ENCODE data around the gene HTT.

Gene HTT

DNA sequence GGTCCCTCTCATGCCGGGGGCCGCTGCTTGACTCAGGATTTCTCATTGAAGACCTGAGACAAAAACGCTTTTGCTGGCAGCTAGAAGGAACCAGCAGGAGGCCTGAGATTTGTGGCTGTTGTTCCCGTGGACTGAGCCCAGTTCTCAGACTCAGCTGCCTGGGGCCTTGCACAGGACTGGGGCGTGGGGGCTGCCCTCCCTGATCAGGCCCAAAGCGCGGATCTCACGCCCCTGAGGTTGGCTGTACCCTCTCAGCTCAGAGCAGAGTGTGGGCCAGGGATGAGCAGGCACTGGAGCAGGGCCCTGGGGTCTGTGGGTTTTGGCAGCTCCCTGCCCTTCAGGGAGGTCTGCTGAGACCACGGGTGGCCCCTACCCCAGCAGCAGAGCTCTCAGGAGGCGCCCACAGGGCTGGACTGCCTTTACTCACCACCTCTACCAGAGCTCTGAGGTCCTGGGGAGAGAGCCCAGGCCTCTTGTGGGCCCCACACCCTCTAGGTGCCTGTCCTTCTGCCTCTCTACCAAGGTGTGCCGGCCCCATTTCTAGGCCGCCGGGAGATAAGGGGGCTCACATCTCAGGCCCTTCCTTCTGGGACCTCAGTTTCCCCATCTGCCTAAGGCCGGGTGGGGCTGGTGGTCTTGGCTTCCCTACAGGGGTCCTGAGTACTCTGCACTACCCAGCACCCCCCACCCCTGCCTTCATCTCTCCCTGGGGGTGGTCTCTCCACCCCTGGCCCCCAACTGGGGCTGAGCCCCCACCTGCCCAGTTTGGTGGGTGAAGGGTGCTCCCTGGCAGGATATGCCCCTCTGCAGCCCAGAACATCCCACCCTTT lies 180.0 kb downstream of the HTT start:
- DNase-seq, result peak; percentile 20

DNA sequence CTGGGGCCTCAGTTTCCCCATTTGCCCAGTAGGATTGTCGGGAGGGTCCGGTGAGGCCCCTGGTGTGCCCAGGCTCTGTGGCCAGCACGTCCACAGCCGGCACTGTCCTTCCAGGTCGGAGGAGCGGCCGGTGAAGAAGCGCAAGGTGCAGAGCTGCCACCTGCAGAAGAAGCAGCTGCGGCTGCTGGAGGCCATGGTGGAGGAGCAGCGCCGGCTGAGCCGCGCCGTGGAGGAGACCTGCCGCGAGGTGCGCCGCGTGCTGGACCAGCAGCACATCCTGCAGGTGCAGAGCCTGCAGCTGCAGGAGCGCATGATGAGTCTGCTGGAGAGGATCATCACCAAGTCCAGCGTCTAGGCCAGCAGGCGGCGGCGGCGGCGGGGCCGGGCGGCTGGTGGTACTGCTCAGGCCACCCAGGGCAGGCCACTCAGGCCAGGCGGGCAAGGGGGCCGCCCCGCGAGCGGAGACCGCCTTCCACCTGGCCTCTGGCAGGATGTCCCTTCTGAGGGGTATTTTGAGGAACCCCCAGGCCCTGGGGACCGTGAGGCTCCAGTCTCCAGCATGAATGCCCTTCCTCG lies 181.2 kb downstream of the HTT start:
- peak; percentile 18 for DNase-seq

DNA sequence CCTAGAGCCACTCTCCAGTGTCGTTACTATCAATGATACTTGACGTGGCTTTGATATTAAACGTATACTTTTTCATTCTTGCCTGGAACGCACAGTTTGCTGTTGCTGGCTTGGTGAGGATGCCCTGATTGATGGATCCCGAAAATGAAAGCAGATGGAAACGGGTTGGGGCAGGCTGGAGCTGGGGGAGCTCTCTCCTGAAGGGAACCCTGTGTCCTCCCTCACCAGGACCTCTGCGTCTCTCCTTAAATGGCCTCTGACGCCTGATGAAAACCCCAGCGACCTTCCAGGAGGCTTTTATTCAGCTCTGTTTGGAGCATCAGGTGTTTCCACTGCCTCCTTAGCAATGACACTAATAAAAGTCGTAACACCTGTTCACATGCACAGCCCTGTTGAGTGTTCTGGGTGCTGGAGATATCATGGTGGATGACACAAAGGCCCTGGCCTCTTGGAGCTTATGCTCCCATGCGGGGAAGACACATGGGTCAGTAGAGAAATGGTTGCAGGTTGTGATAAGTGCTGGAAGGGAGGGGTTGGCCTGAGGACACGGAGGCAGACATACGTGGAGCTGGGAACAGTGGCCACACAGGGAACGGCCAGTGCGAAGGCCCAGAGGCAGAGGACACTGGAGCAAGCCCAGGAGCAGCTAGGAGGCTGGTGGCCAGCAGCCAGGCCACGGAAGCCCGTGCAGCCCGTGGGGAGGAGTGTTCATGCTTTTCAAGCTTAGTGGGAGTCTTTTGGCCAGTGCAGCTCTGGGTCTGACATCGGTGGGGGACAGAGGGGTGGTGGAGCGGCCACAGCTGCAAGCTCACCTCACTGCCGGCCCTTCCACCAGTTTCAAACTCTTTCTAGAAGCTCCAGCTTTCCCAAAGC lies 182.0 kb downstream of the HTT start:
- DNase-seq, result peak; percentile 22

DNA sequence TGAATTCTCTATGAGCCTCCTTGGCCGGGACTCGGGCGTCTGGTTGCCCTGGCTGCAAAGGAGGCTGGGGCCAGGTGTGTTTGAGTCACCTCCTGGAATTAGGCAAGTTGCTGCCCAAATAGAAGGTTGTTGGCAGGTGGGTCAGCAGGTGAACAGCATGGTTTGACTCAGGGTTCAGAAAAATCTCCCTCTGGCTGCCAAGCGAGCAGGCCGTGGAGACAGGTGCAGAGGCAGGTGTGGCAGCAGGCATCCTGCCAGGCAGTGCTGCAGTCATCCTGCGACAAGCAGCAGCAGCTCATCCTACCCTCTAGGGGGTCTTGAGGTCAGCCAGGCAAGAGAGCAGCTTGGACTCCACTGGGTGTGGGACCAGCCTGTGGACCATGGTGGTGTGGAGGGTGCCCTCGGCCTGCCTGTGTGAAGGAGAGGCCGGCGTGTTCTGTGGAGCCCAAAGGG lies 182.6 kb downstream of the HTT start:
- DNase-seq, result peak; percentile 18

DNA sequence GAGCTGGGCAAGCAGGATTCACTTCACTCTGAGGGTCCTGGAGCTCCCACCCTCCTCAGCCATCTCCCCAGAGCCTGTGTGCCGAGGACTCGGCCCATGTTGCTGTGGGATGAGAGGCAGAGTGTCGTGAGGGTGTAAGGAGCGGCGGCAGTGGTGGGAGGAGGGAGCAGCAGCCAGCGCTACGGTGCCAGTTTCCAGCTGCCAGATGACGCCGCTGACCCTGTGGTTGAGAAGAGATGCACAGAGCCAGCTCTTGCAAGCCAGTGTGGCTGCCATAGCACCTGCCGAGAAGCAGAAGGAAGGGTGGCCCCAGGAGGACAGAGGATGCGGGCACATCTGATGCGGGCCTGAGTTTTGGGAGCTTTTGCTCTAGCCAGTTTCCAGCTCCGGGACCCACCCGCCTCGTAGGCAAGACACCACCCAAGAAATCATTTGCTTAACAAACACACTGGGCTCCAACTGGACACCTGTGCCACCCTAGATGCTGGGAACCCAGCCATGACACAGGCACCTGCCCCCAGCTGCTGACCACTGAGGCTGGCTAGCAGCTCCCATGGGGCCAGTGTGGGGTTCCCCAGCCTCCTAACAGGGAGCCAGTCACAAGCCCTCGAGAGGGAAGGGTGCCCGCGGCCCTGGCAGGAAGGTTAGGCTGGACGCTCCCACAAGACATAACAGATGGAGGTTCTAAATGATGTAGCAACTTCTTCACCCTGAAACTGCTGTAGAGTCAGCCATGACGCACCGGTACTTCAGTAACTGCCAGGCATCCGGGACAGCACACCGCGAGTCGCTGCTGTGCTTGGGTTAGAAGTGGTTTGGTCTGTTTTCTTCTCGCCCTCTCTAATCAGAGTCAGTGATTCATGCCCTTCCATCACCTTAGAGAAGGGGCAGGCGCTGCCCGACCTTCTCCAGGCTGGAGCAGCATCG lies 183.3 kb downstream of the HTT start:
- no peak for DNase-seq

DNA sequence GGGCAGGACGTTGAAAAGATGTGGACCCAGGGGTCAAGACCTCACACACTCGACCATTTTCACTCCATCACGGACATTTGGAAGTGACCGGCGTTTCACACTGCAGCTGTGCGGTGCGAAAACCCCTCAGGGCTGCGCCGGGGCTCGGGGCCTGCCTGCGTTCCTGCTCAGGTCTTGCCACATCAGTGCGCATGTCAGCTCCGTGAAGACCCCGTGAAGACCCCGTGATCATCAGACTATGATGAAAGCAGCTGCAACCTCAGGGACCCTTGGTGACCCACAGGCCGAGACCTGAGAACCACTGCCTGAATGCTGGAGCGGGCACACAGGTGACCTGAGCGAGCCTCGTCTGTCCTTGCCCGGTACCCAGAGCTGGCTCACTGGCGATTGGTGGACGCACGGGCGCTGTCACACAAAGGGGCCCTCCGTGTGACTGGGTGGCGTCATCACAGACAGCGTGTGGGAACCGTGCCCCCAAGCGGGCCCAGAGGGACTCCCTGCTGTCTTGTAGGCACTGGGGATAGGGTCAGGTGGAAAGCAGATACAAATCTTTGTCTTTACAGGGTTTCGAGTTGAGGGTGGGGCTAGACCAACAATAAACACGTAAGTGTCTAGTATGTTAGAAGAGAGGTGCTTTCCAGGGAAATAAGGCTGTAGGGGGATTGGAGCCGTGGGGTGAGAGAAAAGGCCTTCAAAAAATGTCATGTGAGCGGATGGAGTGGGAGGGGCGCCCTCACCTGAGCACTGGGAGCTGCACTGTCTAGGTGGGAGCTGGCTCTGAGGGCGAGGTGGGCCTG lies 187.1 kb downstream of the HTT start:
- DNase-seq, result peak; percentile 21

DNA sequence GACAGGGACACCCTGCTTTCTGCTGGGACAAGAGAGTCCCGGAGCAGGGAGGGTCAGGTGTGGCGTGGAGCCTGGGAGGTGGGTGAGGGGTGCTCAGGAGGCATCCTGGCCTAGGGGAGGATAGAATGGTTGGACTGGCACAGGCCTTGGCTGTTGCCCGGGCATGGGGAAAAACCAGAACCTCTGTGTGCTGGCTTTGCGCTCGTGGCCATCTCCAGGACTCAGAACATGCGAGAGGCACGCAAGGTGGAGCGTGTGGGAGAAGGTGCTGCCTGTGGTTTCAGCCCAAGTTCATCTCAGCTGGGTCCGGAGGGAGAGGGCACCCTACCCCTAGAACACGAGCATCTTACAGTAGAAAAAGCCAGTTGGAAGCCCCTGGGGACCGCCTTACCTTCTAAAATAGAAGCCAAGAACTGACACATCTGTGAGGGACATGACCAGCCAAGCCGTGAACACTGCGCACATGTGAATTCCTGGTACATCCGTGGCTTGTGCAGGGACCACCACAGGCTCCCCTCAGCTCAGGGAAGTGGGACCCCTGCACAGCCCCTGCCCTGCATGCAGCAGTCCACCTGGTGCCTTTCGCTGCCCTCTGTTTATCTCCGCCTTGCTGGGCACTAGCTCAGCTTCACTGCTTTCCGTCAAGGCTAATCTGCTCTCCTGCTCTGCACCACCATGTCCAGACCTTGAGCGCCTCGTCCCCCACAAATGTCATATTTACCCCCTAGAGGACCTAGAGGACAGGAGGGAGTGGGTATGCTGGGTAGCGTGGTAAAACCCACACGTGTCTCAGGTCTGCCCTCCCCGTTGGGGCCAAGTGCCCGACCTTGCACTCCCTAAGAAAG lies 187.9 kb downstream of the HTT start:
- DNase-seq, result no peak

DNA sequence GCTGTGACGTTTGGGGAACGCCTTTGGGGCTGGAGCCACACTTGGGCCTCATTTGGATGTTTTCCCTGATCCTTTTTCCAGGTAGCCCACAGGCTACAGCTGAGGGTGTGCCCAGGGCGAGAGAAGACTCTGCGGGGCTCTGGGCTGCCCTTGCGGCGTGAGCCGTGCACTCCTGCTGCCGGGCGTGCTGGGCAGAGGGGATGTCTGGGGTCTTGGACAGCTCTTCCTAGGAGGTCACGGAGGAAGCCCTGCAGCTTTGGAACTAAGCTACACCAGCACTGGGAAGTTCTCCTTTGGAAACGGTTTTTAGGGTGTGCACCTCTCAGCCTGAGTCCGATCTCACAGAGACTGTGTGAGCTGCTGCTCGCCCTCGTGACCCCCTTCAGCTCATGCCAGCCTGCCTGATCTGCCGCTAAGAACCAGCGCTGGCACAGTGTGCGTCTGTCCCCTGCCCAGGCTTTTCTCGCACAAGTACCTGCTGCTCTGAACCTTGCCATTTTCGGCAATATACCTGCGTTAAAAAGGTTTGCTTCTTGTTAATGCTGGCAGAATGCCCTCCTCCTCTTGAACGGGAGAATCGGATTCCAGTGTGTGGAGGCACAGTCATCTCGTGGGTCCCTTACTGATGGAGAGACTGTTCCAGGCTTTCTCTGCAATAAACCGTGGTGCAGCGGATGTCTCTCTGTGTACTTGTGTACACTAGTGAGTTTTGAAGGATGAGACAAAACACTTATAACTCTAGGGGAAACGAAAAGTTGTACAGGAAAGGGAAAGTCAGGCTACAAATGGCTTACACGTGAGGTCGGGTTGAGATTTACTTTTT lies 188.8 kb downstream of the HTT start:
- no peak for DNase-seq

DNA sequence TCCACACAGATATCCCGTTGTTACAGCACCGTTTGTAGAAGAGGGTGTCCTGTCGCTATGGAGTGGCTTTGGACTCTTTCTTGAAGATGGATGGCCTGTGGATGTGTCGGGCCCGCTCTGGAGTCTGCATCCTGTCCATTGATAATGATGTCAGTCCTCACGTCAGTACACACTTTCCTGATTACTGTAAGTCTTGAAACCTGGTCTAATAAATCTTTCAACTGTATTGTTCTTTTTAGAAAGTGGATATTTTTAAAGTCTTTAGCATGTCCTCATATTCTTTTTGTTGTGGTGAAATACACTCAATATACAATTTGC lies 189.4 kb downstream of the HTT start:
- no peak for DNase-seq

DNA sequence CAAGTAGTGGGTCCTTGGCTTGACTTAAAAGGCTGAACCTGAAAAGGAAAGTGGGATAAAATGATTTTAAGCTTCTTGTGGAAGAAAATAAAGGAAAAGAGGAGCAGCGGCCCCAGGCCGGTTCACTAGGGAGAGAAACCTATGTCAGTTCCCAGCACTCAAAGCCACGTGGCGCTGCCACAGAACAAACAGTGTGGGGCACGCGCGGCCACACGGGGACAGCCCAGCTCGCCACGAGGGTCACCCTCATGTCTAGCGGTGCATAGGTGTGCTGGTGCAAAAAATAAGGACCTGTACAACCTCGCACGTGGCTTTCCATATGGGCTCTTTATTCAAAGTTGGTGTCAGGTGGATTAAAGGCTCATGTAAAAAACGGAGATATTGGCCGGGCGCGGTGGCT lies 191.6 kb downstream of the HTT start:
- no peak for DNase-seq

DNA sequence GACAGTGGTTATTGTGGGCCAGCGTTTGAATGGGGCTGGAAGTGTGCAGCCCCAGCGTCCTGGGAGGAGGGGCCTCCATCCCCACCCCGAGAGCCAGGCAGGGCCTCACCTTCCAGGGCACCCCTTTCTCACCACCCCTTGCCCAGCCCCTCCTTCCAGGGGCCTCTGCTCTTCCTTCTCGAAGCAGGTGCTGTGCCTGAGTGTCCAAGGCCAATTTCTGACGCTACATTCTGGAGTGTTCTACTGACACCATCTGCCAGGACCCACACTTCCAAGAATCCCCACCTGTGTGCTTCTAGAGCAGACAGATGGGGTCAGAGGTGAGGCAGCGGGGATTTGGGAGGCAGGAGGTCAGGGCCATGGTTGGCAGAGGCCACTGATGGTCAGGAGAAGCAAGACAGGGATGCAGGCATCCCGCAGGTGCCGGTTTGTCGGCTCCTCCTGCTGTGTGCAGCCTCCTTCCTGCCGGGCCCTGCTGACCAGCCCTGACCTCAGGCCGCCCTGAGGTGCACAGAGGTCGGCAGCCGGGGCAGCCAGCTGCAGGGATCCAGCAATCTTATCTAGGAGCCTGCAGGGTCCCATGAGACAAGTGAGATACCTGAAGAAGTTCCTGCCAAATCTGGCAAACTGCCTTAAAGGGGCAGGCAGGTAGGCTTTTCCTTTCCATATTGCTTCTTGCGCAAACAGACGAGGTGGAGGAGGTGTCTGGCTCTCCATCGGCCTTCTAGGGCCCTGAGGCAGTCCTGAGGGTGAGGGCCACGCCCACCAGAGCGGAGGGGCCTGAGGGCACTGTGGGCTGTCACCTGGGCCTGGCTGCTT lies 193.3 kb downstream of the HTT start:
- DNase-seq, result peak; percentile 24

DNA sequence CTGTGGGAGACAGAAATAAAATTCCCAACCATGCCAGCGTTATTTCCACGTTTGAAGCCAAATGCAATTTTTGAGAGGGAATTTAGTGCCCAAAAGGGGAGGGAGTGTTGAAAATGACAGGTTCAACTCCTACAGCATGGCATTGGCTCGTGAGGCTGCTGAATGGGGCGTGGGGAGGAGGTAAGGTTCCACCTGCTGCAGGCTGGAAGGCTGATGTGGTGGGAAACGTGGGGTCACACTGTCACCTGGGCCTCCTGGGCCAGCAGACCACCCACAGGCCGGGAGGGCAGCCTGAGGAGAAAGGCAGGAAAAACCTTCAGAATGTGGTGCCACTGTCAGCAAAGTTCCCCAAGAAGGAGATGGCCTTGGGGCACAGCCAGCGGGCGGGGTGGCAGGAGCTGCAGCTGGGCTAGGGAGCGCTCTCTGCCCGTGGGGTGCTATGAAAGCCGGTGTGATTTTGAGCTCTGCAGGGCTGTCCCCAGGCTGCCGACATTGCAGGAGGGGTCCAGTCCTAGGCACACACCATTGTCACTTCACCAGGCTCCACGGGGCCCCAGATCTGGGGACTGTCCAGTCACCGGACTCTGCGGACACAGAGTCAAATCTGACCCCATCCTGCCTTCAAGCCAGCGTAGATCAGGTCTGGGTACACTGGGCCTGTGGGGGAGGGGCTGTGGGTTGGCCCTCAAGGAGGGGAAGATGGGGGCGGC lies 194.1 kb downstream of the HTT start:
- no peak for DNase-seq

DNA sequence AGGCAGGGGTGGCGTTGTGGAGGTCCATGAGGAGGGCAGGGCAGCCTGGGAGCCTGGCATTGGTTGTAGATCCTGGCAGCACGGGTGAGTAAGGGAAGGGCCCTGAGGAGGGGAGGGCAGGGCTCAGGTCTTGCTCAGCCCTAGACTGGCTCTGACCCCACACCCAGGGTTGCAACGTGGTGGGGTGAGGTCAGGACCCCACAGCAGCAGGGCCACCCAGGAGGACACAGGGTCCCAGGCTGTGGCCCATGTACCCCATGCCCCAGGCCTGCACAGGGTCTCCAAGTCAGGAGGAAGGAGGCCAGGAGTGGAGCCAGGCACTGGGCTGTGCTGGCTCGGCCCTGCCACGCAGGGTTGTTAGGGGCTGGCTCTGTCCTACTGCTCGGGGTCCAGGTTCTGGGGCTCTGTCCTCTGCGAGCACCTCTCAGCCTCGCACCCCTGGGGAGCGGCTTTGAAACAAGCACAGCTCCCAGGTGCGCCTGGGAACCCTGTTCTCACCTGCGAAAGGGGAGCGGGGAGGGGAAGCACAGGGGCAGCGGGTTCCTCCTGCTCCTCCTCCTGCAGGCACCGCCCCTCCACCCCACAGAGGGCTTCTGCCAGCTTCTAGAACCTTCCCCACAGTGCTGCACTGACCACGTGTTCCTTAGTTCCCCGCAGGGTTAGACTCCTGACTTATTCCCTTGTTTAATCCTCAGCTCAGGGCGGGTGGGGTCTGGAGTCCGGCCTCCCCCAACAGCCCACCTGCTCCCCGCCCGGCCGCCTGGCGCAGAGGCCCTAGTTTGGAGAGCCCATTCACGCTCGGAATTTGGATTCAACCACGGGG lies 194.8 kb downstream of the HTT start:
- no peak for DNase-seq

DNA sequence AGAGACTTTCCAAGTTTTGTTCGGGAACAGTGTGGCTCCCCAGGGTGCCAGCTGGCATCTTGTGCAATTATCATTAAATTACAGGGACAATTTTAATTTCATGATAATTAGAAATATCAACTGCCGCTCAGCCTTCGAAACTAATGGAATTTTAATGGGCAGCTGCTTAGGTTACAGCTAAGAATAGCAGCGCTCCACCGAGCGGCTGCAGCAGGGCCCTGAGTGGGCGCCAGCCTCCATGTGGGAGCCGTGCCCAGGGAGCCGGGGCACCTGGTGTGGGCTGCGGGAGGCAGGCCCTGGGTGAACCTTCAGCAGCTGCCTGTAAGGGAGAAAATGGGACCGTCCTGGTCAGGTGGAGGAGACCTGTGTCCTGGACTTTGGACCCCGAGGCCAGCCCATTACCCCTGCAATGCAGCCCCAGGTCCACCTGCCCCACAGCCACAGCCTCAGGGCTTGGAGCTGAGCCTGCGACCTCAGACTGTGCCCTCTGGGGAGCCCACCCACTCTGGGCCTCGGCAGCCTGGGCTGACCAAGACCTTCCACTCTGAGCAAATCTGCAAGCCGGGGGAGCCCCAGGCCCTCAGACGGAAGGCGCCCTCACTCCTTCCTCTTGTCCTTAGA lies 195.6 kb downstream of the HTT start:
- DNase-seq, result no peak

DNA sequence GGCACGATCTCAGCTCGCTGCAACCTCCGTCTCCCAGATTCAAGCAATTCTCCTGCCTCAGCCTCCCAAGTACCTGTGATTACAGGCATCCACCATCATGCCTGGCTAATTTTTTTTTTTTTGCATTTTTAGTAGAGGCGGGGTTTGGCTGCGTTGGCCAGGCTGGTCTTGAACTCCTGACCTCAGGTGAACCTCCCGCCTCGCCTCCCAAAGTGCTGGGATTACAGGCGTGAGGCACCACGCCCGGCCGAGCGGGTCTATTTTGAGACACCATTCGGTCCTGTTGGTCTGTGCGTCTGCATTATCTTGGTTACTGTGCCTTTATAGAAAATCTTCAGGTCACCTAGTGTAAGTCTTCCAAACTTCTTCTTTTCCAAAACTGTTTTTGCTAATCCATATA lies 196.7 kb downstream of the HTT start:
- DNase-seq, result no peak

DNA sequence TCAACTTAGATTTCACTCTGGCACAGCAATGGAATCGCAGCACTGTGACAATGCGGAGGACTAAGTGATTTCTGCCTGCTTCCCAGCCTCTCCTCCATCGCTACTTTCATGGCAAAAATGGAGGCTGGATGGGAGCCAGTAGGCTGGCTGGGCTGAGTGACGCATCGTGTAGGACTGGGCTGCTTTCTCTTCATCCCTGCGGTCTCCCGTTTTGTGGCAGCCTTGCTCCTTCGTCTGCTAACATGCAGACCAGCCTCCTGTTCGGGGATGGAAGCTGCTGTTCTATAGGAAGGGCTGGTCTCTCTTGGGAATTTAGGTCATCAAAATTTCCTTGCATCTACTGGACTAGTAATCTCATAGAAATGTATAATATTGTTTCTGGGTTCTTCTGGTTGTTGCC lies 202.5 kb downstream of the HTT start:
- DNase-seq, result no peak

DNA sequence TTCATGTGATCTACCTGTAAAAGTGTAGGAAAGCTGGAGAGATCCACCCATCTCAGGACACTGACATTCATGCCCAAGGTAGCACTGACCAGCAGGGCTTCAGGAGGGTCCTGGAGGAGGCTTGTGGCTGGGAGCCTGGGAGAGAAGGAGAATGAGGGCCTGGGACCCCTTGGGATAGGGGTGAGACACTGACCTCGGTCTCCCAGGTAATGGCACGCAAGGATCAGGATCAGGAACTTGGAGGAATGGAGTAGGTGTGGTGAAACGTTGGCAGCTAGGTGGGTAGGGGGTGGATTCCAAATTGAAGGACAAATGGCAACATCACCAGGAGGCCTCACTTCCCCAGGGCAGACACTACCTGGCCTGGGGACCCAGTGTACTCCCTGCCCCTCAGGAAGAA lies 206.0 kb downstream of the HTT start:
- no peak for DNase-seq

All from left hindlimb (tissue), 1 donor.